Hematopoietic multipotent progenitor cell (in vitro differentiated cells): ENCODE results near the gene PDHA2. TPM values are rescaled to one million over a fixed set of nuclear protein-coding genes. Genes with fewer than 3 reads are reported as not detected.
"Not testable (repeated sequence)": the region's sequence is repeated elsewhere in the genome, so short reads cannot be mapped to it uniquely, and the experiment has no call there.

ENCODE experiments used
- DNase-seq, 3 donors: peaks; one replicate each; pipeline ENCODE4 v3.0.0-alpha.2; 2011 to 2015; ENCODE audit warnings: low read depth in 2 of 3, low spot score in 2 of 3
- total RNA-seq: library from RNA; depleted of rRNA; stranded (reverse); fragments of >200 nt; gene quantifications from one replicate; pipeline ENCODE4 v1.2.3, GENCODE V29; 2012

PDHA2 gene
- total RNA-seq = not detected

GRCh38 chr4:95839891-95840290 is at the start of gene PDHA2:
TSS of gene PDHA2 (plus strand) at chr4:95840093. CDS start at chr4:95840151, 58 bp downstream.
- no peak for DNase-seq

GRCh38 chr4:95798003-95798402 is 41.9 kb upstream of the PDHA2 start:
- DNase-seq = no peak

- no peak for DNase-seq
These were observed 41.2 kb upstream of the PDHA2 start for GRCh38 chr4:95798727-95799126.

GRCh38 chr4:95821867-95822266 is 18.0 kb upstream of the PDHA2 start:
- no peak for DNase-seq

- DNase-seq = no peak
These were observed 14.3 kb upstream of the PDHA2 start for GRCh38 chr4:95825546-95825945.

GRCh38 chr4:95830651-95831050 is 9.2 kb upstream of the PDHA2 start:
- DNase-seq = peak in 1 of 3 donors; percentile 33

- peak in 2 of 3 donors; percentile 31 to 68 for DNase-seq
These were observed 8.7 kb upstream of the PDHA2 start for GRCh38 chr4:95831166-95831565.

GRCh38 chr4:95833711-95834194 is 6.1 kb upstream of the PDHA2 start:
- no peak for DNase-seq

GRCh38 chr4:95835672-95836071 is 4.2 kb upstream of the PDHA2 start:
- peak in 2 of 3 donors; percentile 44 to 62 for DNase-seq

GRCh38 chr4:95838192-95838591 is 1.7 kb upstream of the PDHA2 start:
- DNase-seq = no peak

- DNase-seq = no peak
These were observed 8.1 kb downstream of the PDHA2 start for GRCh38 chr4:95847908-95848460.

GRCh38 chr4:95850161-95850560 is 10.3 kb downstream of the PDHA2 start:
- no peak for DNase-seq

- no peak for DNase-seq
These were observed 17.9 kb downstream of the PDHA2 start for GRCh38 chr4:95857761-95858160.

- DNase-seq = peak in 2 of 3 donors; percentile 6 to 44
These were observed 28.0 kb downstream of the PDHA2 start for GRCh38 chr4:95867919-95868318.

- DNase-seq = not testable (repeated sequence)
These were observed 29.5 kb downstream of the PDHA2 start for GRCh38 chr4:95869414-95869813.

GRCh38 chr4:95869961-95870500 is 30.1 kb downstream of the PDHA2 start:
- no peak for DNase-seq

- no peak for DNase-seq
These were observed 37.7 kb downstream of the PDHA2 start for GRCh38 chr4:95877636-95878035.

GRCh38 chr4:95887551-95887950 is 47.7 kb downstream of the PDHA2 start:
- DNase-seq = no peak

- no peak for DNase-seq
These were observed 49.8 kb downstream of the PDHA2 start for GRCh38 chr4:95889662-95890061.
